OCI-LY1 (cell line): ENCODE data around the gene GRB7.

ENCODE experiments used
- CTCF ChIP-seq: fragments of 200-600 bp; sonication (generic), shearing (Covaris generic); IDR thresholded peaks from 2 replicates; pipeline ENCODE4 v1.5.1; 2017; ENCODE audit warnings: mild to moderate bottlenecking, antibody characterized with exemption, low read length, moderate library complexity, mixed read lengths
- EZH2 ChIP-seq: fragments of 200-600 bp; sonication (generic), shearing (Covaris generic); IDR thresholded peaks from 2 replicates; pipeline ENCODE4 v1.8.0; 2017; ENCODE audit warnings: borderline replicate concordance, mixed run types, mild to moderate bottlenecking, antibody characterized with exemption, low read length, moderate library complexity, mixed read lengths

- TF ChIP-seq CTCF (no peak), EZH2 (no peak)
Measured at GRCh38 chr17:39791111-39791992, 53.6 kb downstream of the GRB7 start.
